A549 (cell line): ENCODE results near the gene IL12RB2.
"Not testable (repeated sequence)": the region's sequence is repeated elsewhere in the genome, so short reads cannot be mapped to it uniquely, and the experiment has no call there.

ENCODE experiments used
- BCL3 ChIP-seq: fragments of >200 bp; sonication (Bioruptor Twin); formaldehyde crosslinking; IDR thresholded peaks from 3 replicates; pipeline ENCODE4 v1.6.1; 2016
- CTCF ChIP-seq: fragments of >200 bp; sonication (Bioruptor Twin); formaldehyde crosslinking; IDR thresholded peaks from 3 replicates; pipeline ENCODE4 v1.5.1; 2016
- E2F6 ChIP-seq: IDR thresholded peaks from 2 replicates; pipeline ENCODE4 v1.6.1; 2012; ENCODE audit warnings: low read depth, borderline replicate concordance
- EHMT2 ChIP-seq: fragments of 200-600 bp; sonication (generic); IDR thresholded peaks from 2 replicates; pipeline ENCODE4 v1.6.1; 2016; ENCODE audit warnings: antibody characterized with exemption, low read depth, mild to moderate bottlenecking, moderate library complexity
- ELK1 ChIP-seq: fragments of 150-350 bp; IDR thresholded peaks from 2 replicates; pipeline ENCODE4 v1.6.1; 2014; ENCODE audit warnings: low read depth, mild to moderate bottlenecking, low read length
- EP300 ChIP-seq, 2 experiments: fragments of >200 bp; sonication (Bioruptor Twin); formaldehyde crosslinking; IDR thresholded peaks; 2 replicates in 1 of 2; 3 replicates in 1 of 2; pipeline ENCODE4 v1.6.1; 2016 to 2017
- HDAC2 ChIP-seq: fragments of 200-600 bp; sonication (generic); IDR thresholded peaks from 2 replicates; pipeline ENCODE4 v1.6.1; 2016
- KDM1A ChIP-seq: fragments of 200-600 bp; sonication (generic); IDR thresholded peaks from 2 replicates; pipeline ENCODE4 v1.6.1; 2016; ENCODE audit warnings: low read depth, mild to moderate bottlenecking
- MAX ChIP-seq: IDR thresholded peaks from 2 replicates; pipeline ENCODE4 v1.6.1; 2012
- POLR2A ChIP-seq: IDR thresholded peaks from 2 replicates; pipeline ENCODE4 v1.6.1; 2012; ENCODE audit warnings: mild to moderate bottlenecking, low read length
- RAD21 ChIP-seq, 2 experiments: fragments of >200 bp in 1 of 2; sonication (Bioruptor Twin) in 1 of 2; formaldehyde crosslinking in 1 of 2; IDR thresholded peaks in 1 of 2; conservative IDR thresholded peaks in 1 of 2; 2 replicates in 1 of 2; 3 replicates in 1 of 2; pipeline ENCODE4 v1.6.1; 2012 to 2018; ENCODE audit warnings: inconsistent platforms in 1 of 2
- RCOR1 ChIP-seq: fragments of 150-350 bp; IDR thresholded peaks from 2 replicates; pipeline ENCODE4 v1.6.1; 2014; ENCODE audit warnings: antibody characterized with exemption, low read length, low read depth
- REST ChIP-seq: fragments of 200-600 bp; sonication (generic); IDR thresholded peaks from 2 replicates; pipeline ENCODE4 v1.6.1; 2016; ENCODE audit warnings: antibody characterized with exemption, mild to moderate bottlenecking, moderate library complexity

GRCh38 chr1:67400029-67400786, 92.5 kb downstream of the IL12RB2 start:
- TF ChIP-seq CTCF; MAX; RAD21 (conservative IDR thresholded peaks at IDR 0.05 in 1 of 2, IDR thresholded peaks at IDR 0.05 in 1 of 2); EP300 (IDR thresholded peaks at IDR 0.05); E2F6; KDM1A; REST; POLR2A; BCL3; HDAC2; RCOR1; EHMT2; ELK1: not testable (repeated sequence)
